ENCODE measurements around the gene MGAT5. TPM values are rescaled to one million over a fixed set of nuclear protein-coding genes. Genes with fewer than 3 reads are reported as not detected.
A peak's percentile ranks its signal among the peaks of the same experiment; 100 is the strongest.
"Not testable (repeated sequence)": the region's sequence is repeated elsewhere in the genome, so short reads cannot be mapped to it uniquely, and the experiment has no call there.

Gene MGAT5
- total RNA-seq, 4 donors from 2014 or later: 34.1 to 47.5 (median 42.6) TPM

DNA sequence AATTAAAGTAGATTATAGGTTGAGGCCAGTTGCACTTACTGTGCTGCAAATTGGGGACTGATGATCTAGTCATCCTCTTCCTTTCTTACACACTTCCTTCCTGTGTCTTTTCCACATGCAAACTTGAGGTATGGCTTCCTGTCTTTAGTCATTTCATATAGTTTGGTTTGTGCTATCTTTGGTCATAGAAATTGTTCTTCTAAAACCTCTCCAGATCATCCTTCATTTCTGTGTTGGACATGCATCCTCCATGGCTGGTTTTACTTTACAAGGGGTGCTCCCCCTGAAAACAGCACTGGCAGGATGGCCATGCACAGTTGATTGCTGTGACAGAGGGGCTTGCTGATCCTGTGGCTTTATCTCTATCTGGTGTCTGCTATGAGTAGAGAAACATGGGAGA, 36.5 kb downstream of the MGAT5 start:
- Histone ChIP-seq H3K36me3 (no peaks in the 10 kb centered on the region), H3K4me1 (peaks cover 0 to 44% (median 17%) of the 10 kb centered on the region in 4 donors), H3K9me3 (no peaks in the 10 kb centered on the region), H3K27ac (peak overlapping the region in 1 of 4 donors; percentile 1), H3K4me3 (no peak overlapping the region), H3K27me3 (no peaks in the 10 kb centered on the region)
- no peak for DNase-seq (ENCODE audit: low spot score in 2 of 2)
- TF ChIP-seq POLR2A (IDR thresholded peaks at IDR 0.05) (no peak), EP300 (IDR thresholded peaks at IDR 0.05) (no peak)
- TF ChIP-seq, protein P1, sequence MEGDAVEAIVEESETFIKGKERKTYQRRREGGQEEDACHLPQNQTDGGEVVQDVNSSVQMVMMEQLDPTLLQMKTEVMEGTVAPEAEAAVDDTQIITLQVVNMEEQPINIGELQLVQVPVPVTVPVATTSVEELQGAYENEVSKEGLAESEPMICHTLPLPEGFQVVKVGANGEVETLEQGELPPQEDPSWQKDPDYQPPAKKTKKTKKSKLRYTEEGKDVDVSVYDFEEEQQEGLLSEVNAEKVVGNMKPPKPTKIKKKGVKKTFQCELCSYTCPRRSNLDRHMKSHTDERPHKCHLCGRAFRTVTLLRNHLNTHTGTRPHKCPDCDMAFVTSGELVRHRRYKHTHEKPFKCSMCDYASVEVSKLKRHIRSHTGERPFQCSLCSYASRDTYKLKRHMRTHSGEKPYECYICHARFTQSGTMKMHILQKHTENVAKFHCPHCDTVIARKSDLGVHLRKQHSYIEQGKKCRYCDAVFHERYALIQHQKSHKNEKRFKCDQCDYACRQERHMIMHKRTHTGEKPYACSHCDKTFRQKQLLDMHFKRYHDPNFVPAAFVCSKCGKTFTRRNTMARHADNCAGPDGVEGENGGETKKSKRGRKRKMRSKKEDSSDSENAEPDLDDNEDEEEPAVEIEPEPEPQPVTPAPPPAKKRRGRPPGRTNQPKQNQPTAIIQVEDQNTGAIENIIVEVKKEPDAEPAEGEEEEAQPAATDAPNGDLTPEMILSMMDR (IDR thresholded peaks at IDR 0.05): no peak

DNA sequence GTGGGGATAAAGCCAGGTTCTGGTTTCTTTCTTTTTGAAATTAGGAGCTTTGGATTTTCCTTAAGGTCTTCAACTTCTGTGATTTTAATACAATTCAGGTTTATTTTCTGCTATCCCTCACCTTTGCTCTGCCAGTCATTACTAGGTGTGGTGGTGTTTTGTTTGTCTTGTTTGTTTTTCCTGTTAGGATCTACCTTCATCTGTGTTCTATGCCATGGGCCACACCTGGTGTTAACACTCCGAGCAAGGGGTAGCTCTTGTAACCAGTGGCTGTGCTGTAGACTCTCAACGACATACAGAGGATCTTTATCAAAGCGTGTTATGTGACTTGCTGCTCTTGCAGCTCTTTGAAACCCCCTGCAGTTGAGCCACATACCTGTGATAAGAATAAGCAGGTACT, 38.6 kb downstream of the MGAT5 start:
- Histone ChIP-seq H3K9me3 (no peaks in the 10 kb centered on the region), H3K27me3 (no peaks in the 10 kb centered on the region), H3K4me3 (no peak overlapping the region), H3K4me1 (peaks cover 0 to 53% (median 28%) of the 10 kb centered on the region in 4 donors), H3K27ac (no peak overlapping the region), H3K36me3 (no peaks in the 10 kb centered on the region)
- 88 to 93% methylated on average over 3 of the region's 3 CpGs for WGBS, 2 donors
- TF ChIP-seq EP300 (IDR thresholded peaks at IDR 0.05) (no peak), POLR2A (IDR thresholded peaks at IDR 0.05) (no peak)
- TF ChIP-seq, protein P1 (IDR thresholded peaks at IDR 0.05): no peak
- no peak for DNase-seq (ENCODE audit: low spot score in 2 of 2)

DNA sequence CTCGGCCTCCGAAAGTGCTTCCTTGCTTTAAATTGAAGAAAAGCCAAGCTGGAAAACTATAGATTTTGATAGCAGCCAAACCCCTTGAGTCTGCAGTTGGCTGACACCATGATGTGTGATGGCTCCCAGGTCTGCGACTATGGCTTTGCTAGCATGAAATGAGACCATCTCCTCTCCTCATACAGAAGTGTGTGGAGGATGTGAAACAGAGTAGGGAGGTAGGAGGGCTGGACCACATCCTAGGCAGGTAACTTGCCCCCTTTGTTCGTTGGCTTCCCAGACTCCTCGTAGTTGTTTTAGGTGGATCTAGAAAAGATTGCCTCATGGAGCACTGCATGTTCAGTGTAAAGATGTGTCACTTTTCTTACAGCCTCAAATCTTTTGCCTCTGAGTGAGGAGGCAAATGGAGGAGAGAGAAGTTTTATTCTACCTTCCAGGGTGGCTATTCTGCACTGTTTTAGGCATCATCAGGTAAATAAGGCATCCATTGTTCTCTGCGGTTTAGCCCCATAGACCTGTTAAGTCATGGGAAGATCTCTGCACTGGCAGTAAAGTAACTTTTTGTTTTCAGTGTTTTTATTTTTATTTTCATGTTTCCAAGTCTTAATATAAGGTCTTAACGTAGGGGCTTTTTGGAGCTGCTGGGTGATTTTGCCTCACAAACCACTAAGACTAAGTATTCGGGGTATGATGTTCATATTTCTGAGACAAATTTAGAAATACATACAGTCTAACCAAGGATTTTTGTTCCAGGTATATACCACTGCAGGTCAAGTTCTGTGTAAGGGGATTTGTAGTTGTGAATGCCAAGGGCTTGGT, 40.1 kb downstream of the MGAT5 start:
- H3K27ac ChIP-seq: peak overlapping the region in 3 of 4 donors; percentile 29 to 75 (median 51)
- H3K4me3 ChIP-seq: no peak overlapping the region
- TF ChIP-seq POLR2A (IDR thresholded peaks at IDR 0.05) (no peak), EP300 (IDR thresholded peaks at IDR 0.05) (no peak)
- TF ChIP-seq, protein P1 (IDR thresholded peaks at IDR 0.05): no peak
- no peaks in the 10 kb centered on the region for H3K36me3 ChIP-seq
- DNase-seq (ENCODE audit: low spot score in 2 of 2): no peak
- H3K27me3 ChIP-seq: no peaks in the 10 kb centered on the region
- H3K9me3 ChIP-seq: no peaks in the 10 kb centered on the region
- H3K4me1 ChIP-seq: peaks cover 0 to 53% (median 25%) of the 10 kb centered on the region in 4 donors
- 91 to 93% methylated on average over 8 of the region's 8 CpGs for WGBS, 2 donors

DNA sequence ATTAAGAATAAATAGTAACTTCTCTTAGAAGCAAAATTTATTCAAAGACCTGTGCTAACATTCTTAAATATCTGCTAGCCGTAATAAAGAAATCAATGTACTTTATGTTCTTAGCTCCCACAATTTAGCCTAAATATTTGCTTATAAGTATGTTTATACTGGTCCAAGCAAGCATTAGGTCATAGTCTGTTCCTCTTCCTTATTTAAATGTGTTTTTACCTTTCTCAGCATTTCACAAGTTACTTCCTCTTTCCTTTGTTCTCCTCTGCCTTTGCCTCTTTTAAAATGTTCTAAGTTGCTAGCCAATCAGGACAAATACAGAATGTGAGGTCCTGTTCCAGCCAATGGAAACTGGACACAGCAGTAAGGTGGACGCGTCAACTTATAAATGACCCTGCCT, 40.7 kb downstream of the MGAT5 start:
- peaks cover 0 to 50% (median 25%) of the 10 kb centered on the region in 4 donors for H3K4me1 ChIP-seq
- not testable (repeated sequence) for H3K27me3 ChIP-seq; H3K36me3 ChIP-seq; H3K9me3 ChIP-seq; H3K4me3 ChIP-seq; DNase-seq (ENCODE audit: low spot score in 2 of 2)
- TF ChIP-seq EP300 (IDR thresholded peaks at IDR 0.05): peak in 1 of 2 donors; percentile 15
- 84 to 90% methylated on average over 3 of the region's 3 CpGs for WGBS, 2 donors
- peak overlapping the region in 3 of 4 donors; percentile 29 to 75 (median 51) for H3K27ac ChIP-seq

- TF ChIP-seq, protein P1 (IDR thresholded peaks at IDR 0.05): no peak
- TF ChIP-seq POLR2A (IDR thresholded peaks at IDR 0.05) (no peak), EP300 (IDR thresholded peaks at IDR 0.05) (no peak)
- Histone ChIP-seq H3K4me1 (peaks cover 0 to 42% (median 26%) of the 10 kb centered on the region in 4 donors), H3K36me3 (no peaks in the 10 kb centered on the region), H3K27me3 (no peaks in the 10 kb centered on the region), H3K4me3 (no peak overlapping the region), H3K27ac (peak overlapping the region in 3 of 4 donors; percentile 52 to 75 (median 60)), H3K9me3 (no peaks in the 10 kb centered on the region)
- DNase-seq (ENCODE audit: low spot score in 2 of 2): no peak
- WGBS, 2 donors: 40 to 46% methylated on average over 3 of the region's 3 CpGs
Measured at GRCh38 chr2:134295441-134295840, 41.6 kb downstream of the MGAT5 start.
